AG04449 (cell line): ENCODE measurements around the gene TRABD2B.

Experiments
- CTCF ChIA-PET: fragments of 350-600 bp; formaldehyde crosslinking; extraction: SDS; loops from one replicate; lab custom pipeline; 2021; ENCODE audit warnings: antibody characterized with exemption; lab: Yijun Ruan, JAX
- POLR2A ChIA-PET: fragments of 400-600, 350-600 bp; formaldehyde crosslinking; extraction: SDS; loops from one replicate; lab custom pipeline; 2020; ENCODE audit warnings: antibody characterized with exemption, inconsistent platforms; lab: Yijun Ruan, JAX
- DNase-seq: peaks from one replicate; pipeline ENCODE4 v3.0.0-alpha.2; 2010; ENCODE audit warnings: low read depth, low spot score
- H3K4me3 ChIP-seq: 2 replicates; pipeline ENCODE4 v1.5.1; 2011; ENCODE audit warnings: low read depth, mild to moderate bottlenecking, control low read depth, low read length
- TF ChIP-seq, protein P1 (sequence below): IDR thresholded peaks from one replicate; pipeline ENCODE4 v1.5.1; 2011; ENCODE audit warnings: mild to moderate bottlenecking, moderate library complexity, low read length, control low read depth, inconsistent platforms; ENCODE audit not compliant: insufficient read depth; ENCODE audit errors: missing control alignments

TRABD2B gene

GRCh38 chr1:47722909-47723580 lies 274.1 kb downstream of the TRABD2B start:
- DNase-seq = no peak
- ChIA-PET POLR2A (no interaction called here), CTCF (interaction anchor here (1.0 to 12.2 kb wide), 5 partner anchors 9 to 335 kb away, joined by 3 to 266 read pairs (median 4); partner anchors contain the start of gene FOXD2)
- no peak overlapping the region for H3K4me3 ChIP-seq
- TF ChIP-seq, protein P1, sequence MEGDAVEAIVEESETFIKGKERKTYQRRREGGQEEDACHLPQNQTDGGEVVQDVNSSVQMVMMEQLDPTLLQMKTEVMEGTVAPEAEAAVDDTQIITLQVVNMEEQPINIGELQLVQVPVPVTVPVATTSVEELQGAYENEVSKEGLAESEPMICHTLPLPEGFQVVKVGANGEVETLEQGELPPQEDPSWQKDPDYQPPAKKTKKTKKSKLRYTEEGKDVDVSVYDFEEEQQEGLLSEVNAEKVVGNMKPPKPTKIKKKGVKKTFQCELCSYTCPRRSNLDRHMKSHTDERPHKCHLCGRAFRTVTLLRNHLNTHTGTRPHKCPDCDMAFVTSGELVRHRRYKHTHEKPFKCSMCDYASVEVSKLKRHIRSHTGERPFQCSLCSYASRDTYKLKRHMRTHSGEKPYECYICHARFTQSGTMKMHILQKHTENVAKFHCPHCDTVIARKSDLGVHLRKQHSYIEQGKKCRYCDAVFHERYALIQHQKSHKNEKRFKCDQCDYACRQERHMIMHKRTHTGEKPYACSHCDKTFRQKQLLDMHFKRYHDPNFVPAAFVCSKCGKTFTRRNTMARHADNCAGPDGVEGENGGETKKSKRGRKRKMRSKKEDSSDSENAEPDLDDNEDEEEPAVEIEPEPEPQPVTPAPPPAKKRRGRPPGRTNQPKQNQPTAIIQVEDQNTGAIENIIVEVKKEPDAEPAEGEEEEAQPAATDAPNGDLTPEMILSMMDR = no peak

DNA sequence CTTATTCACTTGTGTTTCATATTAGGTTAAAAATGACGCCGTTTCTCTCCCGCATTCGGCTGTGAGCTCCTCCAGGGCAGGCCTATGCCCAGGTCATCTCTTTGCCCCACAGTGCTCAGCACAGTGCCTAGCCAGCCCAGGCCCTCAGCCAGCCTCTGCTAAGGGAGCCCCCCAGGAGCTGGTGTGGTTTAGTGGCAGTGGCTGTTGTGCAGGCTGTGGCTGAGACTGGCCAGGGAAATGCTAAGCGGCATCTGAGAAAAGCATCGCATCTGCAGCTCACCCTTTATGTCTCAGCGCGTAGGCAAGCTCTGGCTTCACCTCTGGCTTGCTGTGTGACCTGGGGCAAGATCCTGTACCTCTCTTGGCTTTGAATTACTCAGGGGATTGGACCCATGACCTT lies 275.1 kb downstream of the TRABD2B start:
- H3K4me3 ChIP-seq = no peak overlapping the region
- no peak for DNase-seq
- TF ChIP-seq, protein P1 = no peak
- ChIA-PET CTCF (interaction anchor here (0.7 to 12.2 kb wide), 6 partner anchors 12 to 334 kb away, joined by 3 to 266 read pairs (median 4); partner anchors contain the start of gene FOXD2), POLR2A (no interaction called here)

DNA sequence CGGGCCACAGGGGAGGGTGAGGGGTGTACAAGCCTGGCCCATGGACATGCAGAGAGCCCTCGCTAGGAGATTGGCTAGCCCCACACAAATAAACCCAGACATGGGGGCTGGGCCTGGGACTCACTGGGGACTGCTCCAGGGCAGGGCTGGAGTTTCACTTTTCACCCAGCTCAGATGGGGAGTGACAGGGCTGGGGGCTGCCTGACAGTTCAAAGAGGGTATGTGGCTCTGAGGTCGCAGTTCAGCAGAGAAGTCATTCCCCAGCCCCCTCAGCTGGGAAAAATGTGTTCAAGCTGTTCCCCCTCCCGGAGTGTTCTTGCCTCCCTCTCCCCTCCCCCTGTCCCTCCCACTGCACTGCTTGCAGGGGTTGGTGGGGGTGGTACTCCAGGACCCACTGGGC lies 277.1 kb downstream of the TRABD2B start:
- ChIA-PET CTCF (interaction anchor here (1.0 to 12.2 kb wide), 4 partner anchors 10 to 286 kb away, joined by 3 to 266 read pairs (median 5); partner anchors contain the start of gene FOXD2), POLR2A (no interaction called here)
- no peak overlapping the region for H3K4me3 ChIP-seq
- TF ChIP-seq, protein P1 = no peak
- DNase-seq = no peak

DNA sequence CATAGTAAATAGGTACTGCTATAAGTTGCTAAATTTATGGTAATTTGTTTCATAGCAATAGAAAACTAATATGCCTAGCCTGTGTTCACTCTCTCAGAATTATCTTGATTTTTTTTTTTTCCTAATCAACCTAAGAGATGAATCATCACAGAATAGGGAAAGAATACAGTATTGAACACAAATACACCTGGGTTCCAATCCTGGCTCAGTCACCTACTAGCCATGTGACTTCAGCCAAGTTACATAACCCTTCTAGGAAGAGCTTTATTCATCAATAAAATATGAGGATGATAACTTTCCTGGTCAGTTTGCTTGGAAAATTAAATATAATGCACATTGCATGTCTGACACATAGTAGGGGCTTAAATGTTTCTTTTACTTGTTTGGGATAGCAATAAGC lies 279.8 kb downstream of the TRABD2B start:
- CTCF ChIA-PET = interaction anchor here (0.7 to 18.8 kb wide), 5 partner anchors 8 to 282 kb away, joined by 3 to 470 read pairs (median 8); partner anchors contain the start of gene FOXD2
- DNase-seq = no peak
- POLR2A ChIA-PET = no interaction called here
- TF ChIP-seq, protein P1 = no peak
- H3K4me3 ChIP-seq = no peak overlapping the region

DNA sequence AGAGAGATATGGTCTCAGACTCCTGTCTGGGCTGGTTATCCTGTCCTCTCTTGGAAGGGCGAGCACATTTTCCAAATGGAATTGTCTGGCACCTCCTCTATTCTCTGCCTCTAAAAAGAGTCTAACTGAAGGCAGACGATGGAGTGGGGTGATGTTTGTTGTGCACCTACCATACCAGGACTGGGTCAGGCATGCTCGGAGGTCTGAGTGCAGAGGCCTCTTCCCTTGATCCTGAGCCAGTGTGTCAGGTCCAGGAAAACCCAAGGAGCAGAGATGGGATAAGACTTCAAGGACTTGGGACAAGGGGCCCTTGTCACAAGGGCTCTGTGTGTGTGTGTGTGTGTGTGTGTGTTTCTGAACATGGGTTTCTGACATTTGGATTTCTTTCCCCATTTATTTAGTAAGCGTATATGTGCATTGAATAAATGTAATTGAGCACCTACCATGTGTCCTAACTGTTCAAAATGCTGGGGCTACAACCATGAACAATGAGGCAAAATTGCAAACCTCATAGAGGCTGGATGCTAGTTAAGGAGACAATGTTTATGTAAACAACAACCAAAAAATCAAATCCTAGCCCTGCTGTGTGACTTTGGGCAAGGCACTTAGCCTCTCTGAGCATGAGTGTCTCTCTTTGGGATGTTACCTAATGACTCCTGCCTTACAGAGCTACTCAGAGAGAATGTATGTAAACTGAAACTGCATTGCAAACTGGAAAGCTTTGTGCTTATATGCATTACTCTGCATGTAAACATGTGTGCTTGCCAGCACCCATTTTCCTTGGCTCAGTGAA lies 283.0 kb downstream of the TRABD2B start:
- TF ChIP-seq, protein P1 = no peak
- H3K4me3 ChIP-seq = no peak overlapping the region
- ChIA-PET POLR2A (no interaction called here), CTCF (interaction anchor here (5.1 to 18.8 kb wide), 2 partner anchors 13 to 278 kb away, joined by 58 to 470 read pairs; partner anchors contain the start of gene FOXD2)
- no peak for DNase-seq

- H3K4me3 ChIP-seq = no peak overlapping the region
- ChIA-PET CTCF (interaction anchor here (1.0 to 18.8 kb wide), 5 partner anchors 14 to 534 kb away, joined by 4 to 470 read pairs (median 39); partner anchors contain the start of gene FOXD2), POLR2A (no interaction called here)
- DNase-seq = no peak
- TF ChIP-seq, protein P1 = no peak
Observed at GRCh38 chr1:47713333-47713953, 283.7 kb downstream of the TRABD2B start.
